IPS DF 4.7 (cell line): ENCODE data around the gene DGKQ.
"Not testable (repeated sequence)": the region's sequence is repeated elsewhere in the genome, so short reads cannot be mapped to it uniquely, and the experiment has no call there.

Source experiments
- DNase-seq: peaks from one replicate; pipeline ENCODE4 v3.0.0-alpha.2; 2013; ENCODE audit warnings: low spot score; ENCODE audit errors: extremely low read depth

The DGKQ gene

DNA sequence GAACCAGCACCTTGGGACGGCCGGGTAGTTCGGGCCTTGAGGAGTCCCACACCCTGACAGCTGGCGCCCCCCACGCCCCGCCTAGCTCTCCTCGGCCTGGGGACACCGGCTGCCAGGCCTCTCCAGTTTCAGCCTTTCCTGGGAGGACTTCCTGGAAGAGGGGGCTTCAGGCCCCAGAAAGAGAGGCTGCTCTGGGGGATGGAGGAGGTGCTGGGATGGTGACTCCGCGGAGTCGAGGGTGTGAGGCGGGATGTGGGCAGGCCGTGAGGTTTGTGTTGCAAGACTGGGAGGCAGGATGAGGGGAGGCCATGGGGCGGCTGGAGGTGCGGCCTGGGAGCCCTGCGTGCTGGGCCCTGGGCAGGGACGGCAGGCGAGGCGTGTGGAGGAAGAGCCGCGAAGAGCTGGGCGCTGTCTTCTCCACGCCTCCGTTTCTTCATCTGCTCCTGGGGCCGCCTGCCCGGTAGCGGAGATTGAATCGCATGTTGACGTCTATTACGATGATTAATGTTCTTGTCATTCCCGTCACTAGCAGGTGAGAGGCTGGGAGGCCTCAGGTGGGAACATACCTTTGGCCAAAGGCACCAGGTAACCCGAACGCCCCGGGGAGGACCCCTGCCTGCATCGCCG lies 37.1 kb upstream of the DGKQ start:
- DNase-seq: no peak

GRCh38 chr4:1009542-1010394 lies 36.4 kb upstream of the DGKQ start:
- DNase-seq: no peak

GRCh38 chr4:1008840-1009541 lies 35.6 kb upstream of the DGKQ start:
- no peak for DNase-seq

DNA sequence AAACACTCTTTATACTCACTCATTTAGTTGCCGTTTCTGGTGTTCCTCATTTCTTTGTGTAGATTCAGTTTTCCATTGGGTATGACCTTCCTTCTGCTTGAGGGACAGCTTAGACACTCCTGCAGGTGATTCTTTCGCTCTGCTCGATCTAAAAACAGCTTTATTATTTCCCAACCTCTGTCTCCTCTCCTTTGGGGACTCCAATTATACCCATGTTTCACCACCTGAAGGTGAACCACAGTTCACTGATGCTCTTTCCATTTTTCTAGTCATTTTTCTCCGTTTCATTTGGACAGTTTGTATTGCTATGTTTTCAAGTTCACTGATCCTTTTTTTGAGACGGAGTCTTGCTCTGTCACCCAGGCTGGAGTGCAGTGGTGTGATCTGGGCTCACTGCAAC lies 33.5 kb upstream of the DGKQ start:
- no peak for DNase-seq

DNA sequence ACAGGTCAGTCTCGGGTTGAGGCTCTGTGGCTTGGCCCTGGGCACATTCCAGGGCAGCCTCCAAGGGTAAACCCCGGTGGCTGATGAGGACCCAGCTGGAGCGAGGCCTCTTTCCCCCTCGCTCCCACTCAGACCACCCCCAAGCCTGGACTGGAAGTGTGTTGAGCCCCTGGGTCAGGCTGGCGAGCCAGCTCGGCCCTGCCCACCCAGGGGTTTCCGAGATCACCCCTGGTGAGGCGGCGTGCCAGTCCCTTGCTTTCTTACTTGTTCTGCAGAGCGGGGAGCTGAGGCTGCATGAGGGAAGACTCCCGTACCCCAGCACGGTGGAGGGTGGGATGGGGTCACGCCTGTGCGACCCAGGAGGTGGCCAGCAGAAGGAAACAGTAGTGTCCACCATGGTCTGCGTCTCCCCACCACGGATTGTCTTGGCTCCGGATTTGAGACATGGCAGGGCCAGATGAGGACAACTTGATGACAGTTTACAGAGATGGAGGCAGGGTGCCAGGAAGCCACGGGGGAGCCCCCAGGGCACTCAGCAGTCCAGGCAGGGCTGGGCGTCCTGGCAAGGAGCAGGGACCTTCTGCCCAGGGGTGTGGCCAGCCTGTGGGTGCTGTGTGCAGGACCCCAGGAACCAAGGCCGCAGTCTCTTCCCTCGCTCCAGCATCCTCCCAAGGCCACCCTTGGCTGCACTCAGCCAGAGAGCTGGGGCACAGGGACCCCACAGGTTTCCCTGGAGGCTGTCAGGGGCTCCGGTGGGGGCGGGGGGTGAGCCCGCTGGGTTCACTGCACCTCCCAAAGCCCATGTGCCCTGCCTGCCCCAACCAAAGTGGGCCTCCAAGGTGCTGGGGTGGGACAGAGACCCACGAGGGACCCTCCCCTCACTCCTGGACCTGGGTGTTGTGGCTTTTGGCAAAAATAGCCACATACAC lies 31.5 kb upstream of the DGKQ start:
- DNase-seq: no peak

DNA sequence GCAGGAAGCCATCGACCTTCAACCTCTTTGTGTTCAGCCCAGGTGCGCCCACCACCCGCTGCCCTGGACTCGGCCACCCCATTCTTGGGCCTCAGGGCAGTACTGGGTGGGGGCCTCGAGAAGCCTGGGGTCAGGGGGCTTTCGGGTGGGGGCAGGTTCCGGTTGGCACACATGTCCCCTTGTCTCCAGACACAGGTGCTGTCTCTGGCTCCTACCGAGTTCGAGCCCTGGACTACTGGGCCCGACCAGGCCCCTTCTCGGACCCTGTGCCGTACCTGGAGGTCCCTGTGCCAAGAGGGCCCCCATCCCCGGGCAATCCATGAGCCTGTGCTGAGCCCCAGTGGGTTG lies 30.7 kb upstream of the DGKQ start:
- DNase-seq: no peak

GRCh38 chr4:1003271-1004070 lies 30.1 kb upstream of the DGKQ start:
- no peak for DNase-seq

- DNase-seq: no peak
These were observed 29.4 kb upstream of the DGKQ start for GRCh38 chr4:1002631-1003251.

DNA sequence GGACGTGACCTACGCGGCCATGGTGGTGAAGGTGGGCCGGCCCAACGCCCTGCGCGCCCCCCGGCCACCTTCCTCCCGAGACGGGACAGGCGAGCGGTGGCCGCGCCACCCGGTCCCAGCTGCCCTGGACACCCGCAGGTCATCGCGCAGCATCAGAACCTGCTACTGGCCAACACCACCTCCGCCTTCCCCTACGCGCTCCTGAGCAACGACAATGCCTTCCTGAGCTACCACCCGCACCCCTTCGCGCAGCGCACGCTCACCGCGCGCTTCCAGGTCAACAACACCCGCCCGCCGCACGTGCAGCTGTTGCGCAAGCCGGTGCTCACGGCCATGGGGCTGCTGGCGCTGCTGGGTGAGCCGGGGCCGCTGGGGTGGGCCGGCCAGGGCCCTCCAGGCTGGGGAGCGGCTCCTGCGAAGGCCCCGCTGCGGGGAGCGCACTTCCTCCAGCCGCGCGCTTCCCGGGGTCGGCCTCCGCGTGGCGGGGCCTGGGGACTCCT lies 28.8 kb upstream of the DGKQ start:
- DNase-seq: no peak

DNA sequence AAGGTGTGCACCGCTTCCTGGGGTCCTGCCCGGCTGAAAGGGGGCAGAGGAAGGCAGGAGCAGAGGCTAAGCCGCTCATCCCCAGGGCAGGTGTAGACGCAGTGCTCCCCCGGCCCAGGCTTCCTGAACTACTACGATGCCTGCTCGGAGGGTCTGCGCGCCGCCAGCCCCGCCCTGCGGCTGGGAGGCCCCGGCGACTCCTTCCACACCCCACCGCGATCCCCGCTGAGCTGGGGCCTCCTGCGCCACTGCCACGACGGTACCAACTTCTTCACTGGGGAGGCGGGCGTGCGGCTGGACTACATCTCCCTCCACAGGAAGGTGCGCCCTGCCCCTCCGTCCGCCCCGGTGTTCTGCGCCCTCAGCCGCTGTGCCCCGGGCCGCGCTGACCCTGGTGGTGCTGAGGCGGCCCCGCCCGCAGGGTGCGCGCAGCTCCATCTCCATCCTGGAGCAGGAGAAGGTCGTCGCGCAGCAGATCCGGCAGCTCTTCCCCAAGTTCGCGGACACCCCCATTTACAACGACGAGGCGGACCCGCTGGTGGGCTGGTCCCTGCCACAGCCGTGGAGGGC lies 28.3 kb upstream of the DGKQ start:
- DNase-seq: no peak

GRCh38 chr4:1000686-1001260 lies 27.4 kb upstream of the DGKQ start:
- no peak for DNase-seq

- DNase-seq: no peak
These were observed 26.6 kb upstream of the DGKQ start for GRCh38 chr4:999882-1000425.

GRCh38 chr4:999240-999863 lies 26.0 kb upstream of the DGKQ start:
- DNase-seq: not testable (repeated sequence)

GRCh38 chr4:998096-998691 lies 24.8 kb upstream of the DGKQ start:
- no peak for DNase-seq

DNA sequence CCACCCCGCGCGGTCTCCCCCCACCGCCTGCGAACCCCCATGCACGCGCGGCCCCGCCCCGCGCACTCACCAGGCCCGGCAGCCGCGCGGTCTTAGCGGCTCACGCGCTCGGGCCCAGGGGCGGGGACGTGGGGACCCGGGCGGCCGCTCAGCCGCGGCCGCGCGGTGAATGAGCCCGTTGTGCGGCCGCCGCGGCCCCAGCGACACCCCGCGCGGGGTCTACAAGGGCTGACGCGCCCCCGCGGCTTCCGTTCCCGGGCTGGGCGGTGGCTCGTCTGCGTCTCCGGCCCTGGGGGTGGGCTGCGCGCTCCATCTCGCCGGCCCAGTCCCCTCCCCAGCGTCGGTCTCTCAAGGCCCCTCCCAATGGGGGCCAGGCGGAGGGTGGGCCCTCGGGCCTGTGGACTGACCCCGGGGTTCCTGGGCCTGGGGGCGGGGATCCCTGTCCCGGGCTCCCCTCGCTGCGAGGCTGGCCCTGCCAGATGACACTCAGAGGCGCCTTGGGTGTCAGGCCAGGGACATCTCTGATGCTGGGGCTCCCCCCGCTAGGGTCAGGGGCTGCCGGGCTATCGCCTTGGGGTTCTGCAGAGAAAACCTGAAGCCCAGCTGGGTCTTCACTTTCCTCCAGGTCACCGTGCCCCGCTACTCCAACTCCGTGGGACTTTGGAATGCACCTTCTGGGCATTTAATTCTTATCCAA lies 24.2 kb upstream of the DGKQ start:
- DNase-seq: no peak

DNA sequence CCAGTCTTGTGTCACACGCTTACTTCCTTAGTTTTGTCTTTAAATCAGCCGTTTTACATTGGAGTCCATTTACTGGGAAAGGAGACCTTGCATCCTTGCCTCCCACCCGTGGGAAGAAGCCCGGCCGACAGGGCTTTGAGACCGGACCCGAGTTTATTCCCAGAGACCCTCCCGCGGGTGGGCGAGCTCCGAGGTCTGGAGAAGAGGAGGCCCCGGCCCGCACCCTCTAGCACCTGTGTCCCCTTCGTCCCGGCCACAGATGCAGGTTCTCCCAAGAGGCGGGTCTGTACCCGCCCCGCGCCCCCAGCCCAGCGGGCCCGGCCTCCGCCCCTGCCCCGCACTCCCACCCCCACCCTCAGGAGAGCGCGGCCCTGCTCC lies 23.6 kb upstream of the DGKQ start:
- no peak for DNase-seq
